GM23248 (cell line): ENCODE data around the gene PHRF1.

ENCODE experiments used
- EZH2 ChIP-seq: fragments of 200-600 bp; sonication (generic); IDR thresholded peaks from 2 replicates; pipeline ENCODE4 v1.6.1; 2018; ENCODE audit warnings: antibody characterized with exemption, mild to moderate bottlenecking; ENCODE audit not compliant: insufficient read depth, poor library complexity, severe bottlenecking
- EZH2phosphoT487 ChIP-seq: fragments of 200-600 bp; sonication (generic); IDR thresholded peaks from 2 replicates; pipeline ENCODE4 v1.6.1; 2018; ENCODE audit warnings: antibody characterized with exemption, moderate library complexity, mild to moderate bottlenecking, low read depth; ENCODE audit not compliant: insufficient read depth

DNA sequence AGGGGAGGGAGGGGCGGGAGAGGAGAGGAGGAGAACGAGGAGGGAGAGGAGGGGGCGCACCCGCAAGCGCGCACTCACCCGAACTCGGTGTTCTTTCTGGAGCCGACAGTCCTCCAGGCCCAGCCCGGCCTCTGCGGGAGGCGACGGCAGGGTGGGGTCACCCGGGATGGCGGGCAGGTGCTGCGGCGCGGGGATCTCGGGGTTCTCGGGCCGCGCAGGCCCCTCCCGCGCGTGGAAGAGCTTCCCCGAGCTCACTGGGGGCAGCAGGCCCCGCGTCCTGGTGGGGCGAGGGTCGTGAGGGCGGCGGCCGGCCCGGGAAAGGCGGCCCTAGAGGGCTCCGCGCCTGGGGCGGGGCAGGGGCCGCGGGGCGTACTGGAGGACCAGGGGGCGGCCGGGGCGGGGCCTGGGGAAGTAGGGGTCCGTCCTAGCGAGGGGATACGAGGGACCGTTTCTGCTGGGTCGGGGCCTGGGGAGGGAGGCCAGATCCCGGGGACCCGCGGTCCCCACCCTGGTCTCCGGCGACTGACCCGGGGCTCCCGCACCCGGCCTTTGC lies 21.0 kb upstream of the PHRF1 start:
- TF ChIP-seq EZH2, result peak; percentile 94
- no peak for TF ChIP-seq EZH2phosphoT487
